HepG2 (cell line): Measurements from ENCODE around the gene RNASE13. TPM values are rescaled to one million over a fixed set of nuclear protein-coding genes. Genes with fewer than 3 reads are reported as not detected.

Experiments used
- ATF7-NPFF ChIP-seq: sonication (generic); formaldehyde crosslinking; IDR thresholded peaks from 2 replicates; pipeline ENCODE4 v1.8.1; 2023; ENCODE audit warnings: mild to moderate bottlenecking, low read depth, missing genetic modification reagents, moderate library complexity
- BORCS8-MEF2B ChIP-seq: sonication (generic); formaldehyde crosslinking; IDR thresholded peaks from 2 replicates; pipeline ENCODE4 v1.8.0; 2022; ENCODE audit warnings: mild to moderate bottlenecking, missing genetic modification reagents
- CREB3 ChIP-seq: sonication (generic); formaldehyde crosslinking; IDR thresholded peaks from 2 replicates; pipeline ENCODE4 v1.5.0; 2020; ENCODE audit warnings: missing genetic modification reagents
- ETV6 ChIP-seq: sonication (generic); formaldehyde crosslinking; conservative IDR thresholded peaks from 2 replicates; pipeline ENCODE4 v1.4.0; 2020; ENCODE audit warnings: missing genetic modification reagents
- PAX8 ChIP-seq: sonication (generic); formaldehyde crosslinking; IDR thresholded peaks from 2 replicates; pipeline ENCODE4 v1.8.0; 2022; ENCODE audit warnings: mild to moderate bottlenecking, missing genetic modification reagents, borderline replicate concordance
- SNAPC5 ChIP-seq: sonication (generic); formaldehyde crosslinking; IDR thresholded peaks from 2 replicates; pipeline ENCODE4 v1.8.1; 2023; ENCODE audit warnings: mild to moderate bottlenecking, missing genetic modification reagents, borderline replicate concordance
- TIGD3 ChIP-seq: sonication (generic); formaldehyde crosslinking; IDR thresholded peaks from 2 replicates; pipeline ENCODE4 v1.5.1; 2020; ENCODE audit warnings: mild to moderate bottlenecking, missing genetic modification reagents, borderline replicate concordance
- TRIM22 ChIP-seq: fragments of 450-650 bp; IDR thresholded peaks from 2 replicates; pipeline ENCODE4 v1.6.1; 2017
- ZFX ChIP-seq: sonication (generic); formaldehyde crosslinking; IDR thresholded peaks from 2 replicates; pipeline ENCODE4 v1.4.0; 2020; ENCODE audit warnings: mild to moderate bottlenecking, low read depth, missing genetic modification reagents, moderate library complexity
- ZNF232 ChIP-seq: sonication (generic); formaldehyde crosslinking; IDR thresholded peaks from 2 replicates; pipeline ENCODE4 v1.4.0; 2020; ENCODE audit warnings: missing genetic modification reagents, borderline replicate concordance
- ZNF318 ChIP-seq: sonication (generic); formaldehyde crosslinking; IDR thresholded peaks from 2 replicates; pipeline ENCODE4 v1.4.0; 2020; ENCODE audit warnings: mild to moderate bottlenecking, missing genetic modification reagents
- ZNF513 ChIP-seq: sonication (generic); formaldehyde crosslinking; conservative IDR thresholded peaks from 2 replicates; pipeline ENCODE4 v1.5.0; 2020; ENCODE audit warnings: missing genetic modification reagents
- polyA plus RNA-seq, 8 experiments: library from polyadenylated mRNA; depleted of rRNA in 3 of 8; stranded (reverse) in 7 of 8; unstranded in 1 of 8; fragments of >200 nt; fragmentation: Illumina TruSeq in 4 of 8; extraction: Trizol in 4 of 8; gene quantifications; 2 replicates each; pipeline versions ENCODE4 v1.2.1 to v1.2.3, GENCODE V29; 2011 to 2016; ENCODE audit warnings: low read depth in 4 of 8, missing spikeins in 1 of 8, mixed read lengths in 1 of 8; ENCODE audit not compliant: insufficient read depth in 1 of 8
- total RNA-seq, 5 experiments: library from RNA; depleted of rRNA; stranded (reverse); fragments of >200 nt; fragmentation: Illumina TruSeq; extraction: Trizol; gene quantifications; 2 replicates each; pipeline ENCODE4 v1.2.3, GENCODE V29; 2016; ENCODE audit warnings: low read depth in 1 of 5

The RNASE13 gene
- total and polyA plus RNA-seq, 2 of the 13 experiments (the other 11 are each of a cell fraction or from before 2014, with no cell fraction given), result 1.0 TPM; not detected in 1

GRCh38 chr14:20989787-20990600 is 44.6 kb downstream of the RNASE13 start, which contains the start of gene METTL17 (continued):
- peak; percentile 50; the same call in 1 of the 2 replicates for TF ChIP-seq CREB3 (CRISPR knock-in tag)
- TF ChIP-seq TRIM22, result no peak
- TF ChIP-seq ZNF232 (CRISPR knock-in tag), result peak; percentile 11; the same call in 1 of the 2 replicates
- peak; percentile 74; the same call in 1 of the 2 replicates for TF ChIP-seq TIGD3 (CRISPR knock-in tag)
- no peak; the same call in none of the 2 replicates for TF ChIP-seq ZNF318 (CRISPR knock-in tag)
- 0 out of 2 replicates have a peak, but pooled peaks have one; percentile 87 for TF ChIP-seq PAX8
- peak; percentile 97 for TF ChIP-seq ZFX (CRISPR knock-in tag)
- peak; percentile 83 for TF ChIP-seq ATF7-NPFF (CRISPR knock-in tag)
- no peak for TF ChIP-seq ZNF513 (CRISPR knock-in tag)
- TF ChIP-seq SNAPC5 (CRISPR knock-in tag), result no peak
- no peak for TF ChIP-seq ETV6 (CRISPR knock-in tag)
- peak; percentile 77; the same call in 1 of the 2 replicates for TF ChIP-seq BORCS8-MEF2B (CRISPR knock-in tag)
